Mesenchymal stem cell (in vitro differentiated cells and primary cell): Measurements from ENCODE around the gene SAFB2.

Experiments
- DNase-seq: peaks from one replicate; pipeline ENCODE4 v3.0.0-alpha.2; 2013
- H2AFZ ChIP-seq: one replicate; pipeline ENCODE4 v1.6.1; 2013; ENCODE audit warnings: low read depth, mild to moderate bottlenecking, control low read depth, inconsistent platforms, low read length, moderate library complexity
- H2AK5ac ChIP-seq: 2 replicates; pipeline ENCODE4 v1.6.1; 2013; ENCODE audit warnings: low read length, moderate library complexity, mild to moderate bottlenecking, inconsistent platforms; ENCODE audit not compliant: severe bottlenecking
- H2BK120ac ChIP-seq: one replicate; pipeline ENCODE4 v1.6.1; 2013; ENCODE audit warnings: low read depth, mild to moderate bottlenecking, inconsistent platforms, low read length, moderate library complexity
- H2BK12ac ChIP-seq, 2 experiments: one replicate each; pipeline ENCODE4 v1.6.1; 2013; ENCODE audit warnings: inconsistent platforms in 2 of 2, low read length in 2 of 2, mild to moderate bottlenecking in 2 of 2, moderate library complexity in 2 of 2, control low read depth in 1 of 2
- H2BK15ac ChIP-seq: one replicate; pipeline ENCODE4 v1.6.1; 2013; ENCODE audit warnings: mild to moderate bottlenecking, low read depth, inconsistent platforms; ENCODE audit not compliant: poor library complexity, severe bottlenecking
- H2BK5ac ChIP-seq: 2 replicates; pipeline ENCODE4 v1.6.1; 2013; ENCODE audit warnings: low read depth, mild to moderate bottlenecking, low read length, control low read depth, inconsistent platforms; ENCODE audit not compliant: poor library complexity, severe bottlenecking
- H3K14ac ChIP-seq, 2 experiments: one replicate each; pipeline ENCODE4 v1.6.1; 2013; ENCODE audit warnings: inconsistent platforms in 2 of 2, low read length in 2 of 2, control low read depth in 1 of 2, mild to moderate bottlenecking in 1 of 2, moderate library complexity in 1 of 2
- H3K18ac ChIP-seq, 2 experiments: one replicate each; pipeline ENCODE4 v1.6.1; 2013; ENCODE audit warnings: inconsistent platforms in 2 of 2, low read length in 2 of 2, control low read depth in 1 of 2, low read depth in 1 of 2, mild to moderate bottlenecking in 1 of 2
- H3K23ac ChIP-seq, 2 experiments: one replicate each; pipeline ENCODE4 v1.6.1; 2013; ENCODE audit warnings: inconsistent platforms in 2 of 2, low read length in 2 of 2, mild to moderate bottlenecking in 2 of 2, moderate library complexity in 2 of 2, control low read depth in 1 of 2
- H3K27ac ChIP-seq: 2 replicates; pipeline ENCODE4 v1.5.1; 2013; ENCODE audit warnings: mild to moderate bottlenecking, moderate library complexity, low read length, control low read depth, inconsistent platforms; ENCODE audit not compliant: poor library complexity, severe bottlenecking
- H3K27me3 ChIP-seq, 2 experiments: 2 replicates each; pipeline versions ENCODE4 v1.6.1 to v1.7.0; 2013; ENCODE audit warnings: low read length in 2 of 2, mild to moderate bottlenecking in 2 of 2, moderate library complexity in 2 of 2, control low read depth in 1 of 2, inconsistent platforms in 1 of 2; ENCODE audit not compliant: control insufficient read depth in 1 of 2, insufficient read depth in 1 of 2
- H3K36me3 ChIP-seq, 2 experiments: 2 replicates each; pipeline versions ENCODE4 v1.6.1 to v1.7.0; 2013; ENCODE audit warnings: low read length in 2 of 2, control low read depth in 1 of 2, inconsistent platforms in 1 of 2, low read depth in 1 of 2, mild to moderate bottlenecking in 1 of 2; ENCODE audit not compliant: insufficient read depth in 2 of 2, control insufficient read depth in 1 of 2
- H3K4ac ChIP-seq, 2 experiments: one replicate each; pipeline ENCODE4 v1.6.1; 2013; ENCODE audit warnings: inconsistent platforms in 2 of 2, low read length in 2 of 2, mild to moderate bottlenecking in 2 of 2, moderate library complexity in 2 of 2, control low read depth in 1 of 2, low read depth in 1 of 2
- H3K4me1 ChIP-seq: 2 replicates; pipeline ENCODE4 v1.6.1; 2013; ENCODE audit warnings: low read depth, low read length, control low read depth; ENCODE audit not compliant: control insufficient read depth, insufficient read depth
- H3K4me2 ChIP-seq: 2 replicates; pipeline ENCODE4 v1.6.1; 2013; ENCODE audit warnings: low read length, mild to moderate bottlenecking, inconsistent platforms; ENCODE audit not compliant: poor library complexity, severe bottlenecking
- H3K4me3 ChIP-seq, 2 experiments: 2 replicates each; pipeline versions ENCODE4 v1.5.1 to v1.7.0; 2013; ENCODE audit warnings: low read length in 2 of 2, mild to moderate bottlenecking in 2 of 2, control low read depth in 1 of 2, low read depth in 1 of 2; ENCODE audit not compliant: insufficient read depth in 1 of 2
- H3K79me1 ChIP-seq: replicated peaks from 2 replicates; pipeline ENCODE4 v1.6.1; 2013; ENCODE audit warnings: mild to moderate bottlenecking, control low read depth, low read length, inconsistent platforms; ENCODE audit not compliant: poor library complexity, severe bottlenecking
- H3K9ac ChIP-seq: 2 replicates; pipeline ENCODE4 v1.7.0; 2013; ENCODE audit warnings: mild to moderate bottlenecking, low read length, moderate library complexity
- H3K9me3 ChIP-seq: 2 replicates; pipeline ENCODE4 v1.7.0; 2013; ENCODE audit warnings: mild to moderate bottlenecking, low read length; ENCODE audit not compliant: control insufficient read depth
- H4K8ac ChIP-seq: one replicate; pipeline ENCODE4 v1.6.1; 2013; ENCODE audit warnings: inconsistent platforms, mild to moderate bottlenecking, low read length, moderate library complexity
- H4K91ac ChIP-seq: one replicate; pipeline ENCODE4 v1.6.1; 2013; ENCODE audit warnings: mild to moderate bottlenecking, low read length, inconsistent platforms
- WGBS: methylation state at CpG from one replicate; pipeline ENCODE4 v1.1.7; 2013; ENCODE audit warnings: mixed read lengths; 5-methylcytosine and 5-hydroxymethylcytosine counted together

Gene SAFB2

DNA sequence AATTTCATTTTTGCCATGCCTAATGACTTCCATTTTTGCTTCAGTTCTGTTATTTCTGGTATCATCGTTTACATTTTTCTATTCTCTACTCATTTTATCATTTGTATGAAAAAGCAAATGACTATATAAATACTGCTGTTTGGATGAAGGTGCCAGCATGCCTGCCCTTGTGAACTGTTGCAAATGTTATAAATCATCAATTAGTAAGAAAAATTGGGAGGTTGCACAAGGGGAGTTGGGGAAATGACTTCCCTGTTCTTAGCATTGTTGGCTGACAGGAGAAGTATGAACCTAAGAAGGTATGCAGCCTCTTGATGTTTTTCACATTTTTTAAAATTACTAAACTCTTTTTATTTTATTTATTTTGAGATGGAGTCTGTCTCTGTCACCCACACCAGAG, 15.4 kb upstream of the SAFB2 start:
- Histone ChIP-seq H2BK5ac (no peak overlapping the region), H3K9ac (no peak overlapping the region), H3K4ac (no peak overlapping the region), H3K27ac (no peak overlapping the region), H3K9me3 (no peaks in the 10 kb centered on the region), H3K36me3 (peaks cover 18 to 34% of the 10 kb centered on the region in 2 experiments), H2AFZ (no peak overlapping the region), H3K4me3 (no peak overlapping the region), H3K18ac (no peak overlapping the region), H3K27me3 (no peaks in the 10 kb centered on the region), H3K4me2 (no peak overlapping the region), H3K14ac (no peak overlapping the region), H4K8ac (no peak overlapping the region), H2BK12ac (no peak overlapping the region), H2BK15ac (no peak overlapping the region), H3K23ac (no peak overlapping the region), H4K91ac (no peak overlapping the region), H2BK120ac (no peak overlapping the region), H3K79me1 (peaks cover 5% of the 10 kb centered on the region), H2AK5ac (no peak overlapping the region), H3K4me1 (peaks cover 2% of the 10 kb centered on the region)
- DNase-seq: no peak
- no CpG with 5 or more reads among the region's 1 CpG for WGBS

DNA sequence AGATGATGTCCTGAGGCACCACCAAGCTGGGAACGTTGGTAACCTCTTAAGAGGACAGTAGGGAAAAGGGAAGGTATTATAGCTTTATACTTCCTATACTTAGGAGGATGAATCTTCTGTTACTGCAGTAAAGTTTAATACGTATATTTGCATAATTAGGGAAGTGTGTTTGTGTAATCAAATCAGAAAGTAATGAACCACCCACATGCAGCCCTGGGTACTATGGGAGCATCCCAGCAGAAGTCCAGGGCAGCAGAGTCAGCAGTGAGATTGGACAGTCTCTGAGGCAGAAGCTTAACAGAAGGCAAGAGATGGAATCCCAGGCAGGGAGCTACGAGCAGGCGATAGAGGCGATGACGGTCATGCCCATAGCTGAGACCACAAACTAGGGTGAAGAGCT, 12.9 kb upstream of the SAFB2 start:
- Histone ChIP-seq H3K36me3 (peaks cover 3 to 15% of the 10 kb centered on the region in 2 experiments), H3K9me3 (no peaks in the 10 kb centered on the region), H3K27ac (no peak overlapping the region), H3K79me1 (peaks cover 2% of the 10 kb centered on the region), H4K91ac (no peak overlapping the region), H3K4me1 (peaks cover 5% of the 10 kb centered on the region), H2AK5ac (no peak overlapping the region), H2BK15ac (no peak overlapping the region), H2BK5ac (no peak overlapping the region), H3K4me3 (no peak overlapping the region), H4K8ac (peak overlapping the region; percentile 37), H3K4ac (no peak overlapping the region), H3K18ac (no peak overlapping the region), H2BK12ac (no peak overlapping the region), H2BK120ac (no peak overlapping the region), H3K4me2 (no peak overlapping the region), H3K27me3 (no peaks in the 10 kb centered on the region), H2AFZ (no peak overlapping the region), H3K9ac (no peak overlapping the region), H3K14ac (no peak overlapping the region), H3K23ac (no peak overlapping the region)
- 100% methylated on average over 6 of the region's 6 CpGs for WGBS
- no peak for DNase-seq

DNA sequence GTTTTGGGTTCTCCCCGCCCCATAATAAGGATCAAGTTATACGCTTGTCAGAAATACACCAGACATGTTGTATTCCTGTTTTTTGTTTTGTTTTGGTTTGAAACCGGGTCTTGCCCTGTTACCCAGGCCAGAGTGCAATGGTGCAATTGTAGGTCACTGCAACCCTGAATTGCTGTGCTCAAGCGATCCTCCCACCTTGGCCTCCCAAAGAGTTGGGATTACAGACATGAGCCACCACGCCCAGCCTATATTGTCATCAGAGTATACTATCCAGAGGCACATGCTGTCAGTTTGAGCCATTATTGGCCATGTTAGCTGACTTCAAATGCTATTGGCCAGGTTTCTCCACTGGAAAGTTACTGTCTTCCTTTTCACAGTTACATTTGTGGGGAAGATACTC, 10.1 kb upstream of the SAFB2 start:
- Histone ChIP-seq H3K4me2 (no peak overlapping the region), H3K27me3 (no peaks in the 10 kb centered on the region), H3K14ac (no peak overlapping the region), H3K9me3 (no peaks in the 10 kb centered on the region), H3K4me3 (peak overlapping the region in 1 of 2 experiments; percentile 36), H3K4ac (no peak overlapping the region), H3K79me1 (peaks cover 2% of the 10 kb centered on the region), H2BK5ac (no peak overlapping the region), H3K36me3 (peaks cover 17 to 34% of the 10 kb centered on the region in 2 experiments), H3K27ac (no peak overlapping the region), H3K23ac (no peak overlapping the region), H3K4me1 (peaks cover 7% of the 10 kb centered on the region), H2BK120ac (no peak overlapping the region), H4K91ac (no peak overlapping the region), H2AK5ac (no peak overlapping the region), H2BK12ac (no peak overlapping the region), H2AFZ (no peak overlapping the region), H3K18ac (no peak overlapping the region), H2BK15ac (no peak overlapping the region), H3K9ac (no peak overlapping the region), H4K8ac (no peak overlapping the region)
- no peak for DNase-seq
- 100% methylated on average over 5 of the region's 5 CpGs for WGBS

GRCh38 chr19:5632241-5632612, 9.7 kb upstream of the SAFB2 start:
- peak overlapping the region in 1 of 2 experiments; percentile 36 for H3K4me3 ChIP-seq
- H3K18ac ChIP-seq: no peak overlapping the region
- no peak overlapping the region for H2BK120ac ChIP-seq
- H3K4me2 ChIP-seq: no peak overlapping the region
- peaks cover 2% of the 10 kb centered on the region for H3K79me1 ChIP-seq
- H3K4me1 ChIP-seq: peaks cover 7% of the 10 kb centered on the region
- no peak overlapping the region for H2BK5ac ChIP-seq
- H2BK12ac ChIP-seq: no peak overlapping the region
- no peak overlapping the region for H3K27ac ChIP-seq
- no peaks in the 10 kb centered on the region for H3K27me3 ChIP-seq
- H4K8ac ChIP-seq: no peak overlapping the region
- H3K9ac ChIP-seq: peak overlapping the region; percentile 76
- no peak overlapping the region for H2AK5ac ChIP-seq
- H4K91ac ChIP-seq: no peak overlapping the region
- DNase-seq: no peak
- H3K23ac ChIP-seq: peak overlapping the region in 1 of 2 experiments; percentile 64
- H3K36me3 ChIP-seq: peaks cover 21 to 34% of the 10 kb centered on the region in 2 experiments
- H3K4ac ChIP-seq: no peak overlapping the region
- H3K9me3 ChIP-seq: no peaks in the 10 kb centered on the region
- H2BK15ac ChIP-seq: no peak overlapping the region
- WGBS: 100% methylated on average over 4 of the region's 4 CpGs
- H2AFZ ChIP-seq: no peak overlapping the region
- no peak overlapping the region for H3K14ac ChIP-seq
